Activated gamma-delta T cell (primary cell): ENCODE data around the gene NEDD8.
A peak's percentile ranks its signal among the peaks of the same experiment; 100 is the strongest.

Experiments used
- DNase-seq: peaks from one replicate; lab custom pipeline; 2025; lab: John Stamatoyannopoulos, UW

The NEDD8 gene

GRCh38 chr14:24196071-24197055 lies 35.8 kb downstream of the NEDD8 start:
- no peak for DNase-seq

- DNase-seq = peak; percentile 93
Observed at GRCh38 chr14:24195186-24196070, 36.7 kb downstream of the NEDD8 start, which contains the start of gene TM9SF1. Gene TM9SF1 (minus strand): TSS chr14:24195441. CDS start chr14:24195019, 422 bp downstream.

DNA sequence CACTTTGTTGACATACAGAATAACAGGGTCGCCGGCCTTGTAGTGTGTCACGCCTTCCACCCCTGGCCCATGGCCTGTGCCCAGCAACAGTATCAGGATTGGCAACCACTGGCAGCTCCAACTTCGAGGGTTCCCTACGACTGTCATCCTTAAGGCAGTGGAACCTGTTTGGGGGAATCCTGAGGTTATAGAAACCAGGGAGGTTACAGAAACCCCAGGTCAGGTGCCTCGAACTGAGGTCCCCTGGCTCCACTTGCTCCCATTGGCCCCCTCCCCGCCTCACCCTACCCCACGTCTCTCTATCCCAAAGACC lies 37.3 kb downstream of the NEDD8 start:
- no peak for DNase-seq

GRCh38 chr14:24194186-24194872 lies 37.8 kb downstream of the NEDD8 start:
- no peak for DNase-seq

GRCh38 chr14:24192933-24193332 lies 39.2 kb downstream of the NEDD8 start:
- no peak for DNase-seq

GRCh38 chr14:24190416-24190815 lies 41.8 kb downstream of the NEDD8 start:
- no peak for DNase-seq

- no peak for DNase-seq
Observed at GRCh38 chr14:24189460-24189859, 42.7 kb downstream of the NEDD8 start.

- no peak for DNase-seq
Observed at GRCh38 chr14:24189059-24189375, 43.1 kb downstream of the NEDD8 start.

DNA sequence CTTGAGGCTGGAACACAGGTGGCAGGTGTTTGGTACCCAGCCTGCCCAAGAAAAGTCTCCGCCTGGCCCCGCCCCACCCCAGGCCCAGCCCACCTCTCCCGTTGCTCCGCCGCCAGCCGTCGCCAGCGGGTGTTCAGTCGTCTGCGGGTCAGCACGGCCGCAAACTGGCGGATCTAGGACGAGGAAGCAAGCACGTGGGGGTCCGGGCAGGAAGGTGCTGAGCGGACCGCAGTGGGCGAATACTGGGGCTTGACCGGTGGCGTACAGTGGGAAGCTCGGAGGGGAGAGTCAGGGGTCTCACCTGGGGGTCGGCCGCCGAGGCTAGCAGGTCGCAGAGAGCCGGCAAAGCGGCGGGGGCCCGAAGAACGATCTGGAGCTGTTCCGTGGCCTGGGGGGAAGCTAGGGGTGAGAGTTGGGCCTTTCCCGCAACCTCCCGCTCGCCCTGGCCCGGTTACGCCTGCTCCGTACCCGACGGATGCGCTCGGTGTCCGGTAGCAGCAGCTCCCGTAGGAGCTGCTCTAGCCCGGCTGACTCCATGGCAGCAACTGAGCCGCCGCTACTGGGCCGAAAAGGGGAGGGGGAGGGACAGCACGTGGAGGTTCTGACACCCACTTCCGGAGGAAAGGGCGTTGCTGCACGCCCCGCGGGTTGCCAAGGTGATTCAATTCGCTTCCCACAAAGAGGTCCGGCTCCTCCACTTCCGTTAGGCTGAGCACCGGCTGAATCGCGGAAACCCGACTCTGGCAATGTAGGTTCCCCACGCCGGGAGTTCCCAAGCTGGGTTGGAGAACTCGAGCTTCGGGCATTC lies 43.7 kb downstream of the NEDD8 start, which contains the start of gene IPO4:
Gene IPO4 (minus strand): TSS at position 566 of the 808 bp plus-strand sequence. CDS start 29 bp downstream, at position 537.
- DNase-seq = peak; percentile 76

GRCh38 chr14:24187539-24187915 lies 44.6 kb downstream of the NEDD8 start:
- DNase-seq = no peak

GRCh38 chr14:24186831-24187538 lies 45.2 kb downstream of the NEDD8 start:
- no peak for DNase-seq

DNA sequence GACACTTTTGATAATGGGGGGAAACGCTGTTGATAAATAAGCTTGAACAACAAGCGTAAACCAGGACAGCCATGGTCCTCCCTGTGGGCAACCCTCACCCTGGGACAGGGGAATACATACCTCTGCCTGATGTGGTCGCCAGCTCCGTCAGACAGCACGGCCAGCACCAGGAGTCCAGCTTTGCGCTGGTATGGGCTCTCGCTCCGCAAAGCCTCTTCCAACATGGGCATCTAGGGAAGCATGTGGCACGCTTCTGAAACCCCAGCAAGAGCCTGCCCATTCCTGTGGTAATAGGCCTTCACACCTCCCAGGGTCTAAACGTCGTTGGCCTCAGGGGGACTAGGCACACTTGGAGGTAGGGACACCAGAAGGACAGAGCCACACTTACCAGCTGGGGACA lies 46.4 kb downstream of the NEDD8 start:
- no peak for DNase-seq

DNA sequence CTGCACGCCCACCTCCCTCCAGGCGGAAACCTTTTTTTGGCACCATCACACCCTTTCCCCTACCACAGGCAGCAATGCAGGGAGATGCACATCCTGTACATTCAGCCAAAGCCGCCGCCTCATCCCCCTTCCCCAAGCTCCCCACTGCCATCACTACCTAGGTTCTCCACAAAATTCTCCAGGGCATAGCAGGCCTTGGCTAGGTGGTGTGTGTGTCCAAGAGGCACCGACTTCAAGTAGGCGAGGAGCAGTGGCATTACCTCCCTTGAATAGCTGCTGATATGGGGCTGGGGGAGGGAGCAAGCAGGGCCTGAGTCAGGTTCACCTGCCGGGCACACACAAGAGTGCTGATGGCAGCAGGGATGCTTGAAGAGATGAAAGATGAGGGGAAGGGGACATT lies 47.1 kb downstream of the NEDD8 start:
- DNase-seq = no peak

GRCh38 chr14:24184104-24184970 lies 47.8 kb downstream of the NEDD8 start:
- DNase-seq = no peak

DNA sequence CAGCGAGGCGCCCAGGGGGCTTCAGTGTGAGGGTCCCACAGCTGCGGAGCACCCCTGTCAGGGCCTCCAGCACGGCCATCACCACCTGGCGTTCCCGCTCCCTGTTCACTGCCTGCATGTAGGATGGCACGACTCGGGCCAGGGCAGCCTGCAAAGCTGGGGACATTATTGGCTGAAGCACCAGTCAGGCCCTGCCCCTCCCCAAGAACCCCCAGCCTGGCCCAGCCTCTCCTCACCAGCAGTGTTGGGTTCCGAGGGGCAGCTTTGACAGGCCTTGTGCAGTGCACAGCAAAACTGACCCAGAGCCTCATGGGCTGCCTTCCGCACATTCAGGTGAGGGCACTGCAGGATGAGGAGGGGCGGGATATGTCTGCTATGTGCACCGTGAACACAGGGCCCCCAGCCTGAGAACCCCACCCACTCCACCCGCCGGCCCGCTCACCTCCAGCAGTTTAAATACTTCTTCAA lies 49.1 kb downstream of the NEDD8 start:
- no peak for DNase-seq

- no peak for DNase-seq
Observed at GRCh38 chr14:24182110-24182882, 49.9 kb downstream of the NEDD8 start.

GRCh38 chr14:24181371-24182077 lies 50.6 kb downstream of the NEDD8 start:
- DNase-seq = no peak
